Measurements from ENCODE around the gene KLHL15.
"Not testable (repeated sequence)": the region's sequence is repeated elsewhere in the genome, so short reads cannot be mapped to it uniquely, and the experiment has no call there.

The KLHL15 gene

GRCh38 chrX:24017674-24018073 lies 9.3 kb downstream of the KLHL15 start:
- no peak for DNase-seq

- no peak for DNase-seq
These were observed 12.5 kb downstream of the KLHL15 start for GRCh38 chrX:24014388-24015018.

- no peak for DNase-seq
These were observed 14.7 kb downstream of the KLHL15 start for GRCh38 chrX:24012266-24012665.

- no peak for DNase-seq
These were observed 21.1 kb downstream of the KLHL15 start for GRCh38 chrX:24005867-24006266.

- DNase-seq, result no peak
These were observed 22.0 kb downstream of the KLHL15 start for GRCh38 chrX:24005028-24005427.

GRCh38 chrX:24002792-24003191 lies 24.2 kb downstream of the KLHL15 start:
- no peak for DNase-seq

GRCh38 chrX:24002167-24002566 lies 24.8 kb downstream of the KLHL15 start:
- DNase-seq, result no peak

- no peak for DNase-seq
These were observed 27.3 kb downstream of the KLHL15 start for GRCh38 chrX:23999671-24000070.

- no peak for DNase-seq
These were observed 33.9 kb downstream of the KLHL15 start for GRCh38 chrX:23993012-23993633.

GRCh38 chrX:23992431-23992830 lies 34.6 kb downstream of the KLHL15 start:
- DNase-seq, result no peak

- DNase-seq, result no peak
These were observed 36.5 kb downstream of the KLHL15 start for GRCh38 chrX:23990455-23990854.

- no peak for DNase-seq
These were observed 37.3 kb downstream of the KLHL15 start for GRCh38 chrX:23989689-23990088.

- no peak for DNase-seq
These were observed 44.1 kb downstream of the KLHL15 start for GRCh38 chrX:23982891-23983290.

- DNase-seq, result no peak
These were observed 45.3 kb downstream of the KLHL15 start for GRCh38 chrX:23981711-23982110.

GRCh38 chrX:23981222-23981621 lies 45.8 kb downstream of the KLHL15 start:
- no peak for DNase-seq

GRCh38 chrX:23980011-23980441 lies 47.0 kb downstream of the KLHL15 start:
- DNase-seq, result no peak

- no peak for DNase-seq
These were observed 48.5 kb downstream of the KLHL15 start for GRCh38 chrX:23978491-23978890.

- not testable (repeated sequence) for DNase-seq
These were observed 61.4 kb downstream of the KLHL15 start for GRCh38 chrX:23965630-23966029.

- no peak for DNase-seq
These were observed 62.8 kb downstream of the KLHL15 start for GRCh38 chrX:23964191-23964590.

- DNase-seq, result no peak
These were observed 67.2 kb downstream of the KLHL15 start for GRCh38 chrX:23959781-23960180.

- no peak for DNase-seq
These were observed 72.6 kb downstream of the KLHL15 start for GRCh38 chrX:23954396-23954795.

- no peak for DNase-seq
These were observed 73.1 kb downstream of the KLHL15 start for GRCh38 chrX:23953908-23954269.

GRCh38 chrX:23952984-23953907 lies 73.7 kb downstream of the KLHL15 start:
- DNase-seq, result no peak

GRCh38 chrX:23952391-23952790 lies 74.6 kb downstream of the KLHL15 start:
- no peak for DNase-seq
